DND-41 (cell line): ENCODE data around the gene SKIDA1.
A peak's percentile ranks its signal among the peaks of the same experiment; 100 is the strongest.

Source experiments
- ATAC-seq: fragments of 200-7000 bp; cut with Tn5 transposase; 3 replicates; pipeline ENCODE4 v1.9.1; 2021; ENCODE audit warnings: low read depth; ENCODE audit not compliant: insufficient read depth
- DNase-seq: peaks from one replicate; pipeline ENCODE4 v3.0.0-alpha.2; 2020
- H2AFZ ChIP-seq: 2 replicates; pipeline ENCODE4 v1.6.0; 2012; ENCODE audit warnings: low read depth, low read length
- H3K27ac ChIP-seq: 2 replicates; pipeline ENCODE4 v1.5.1; 2012; ENCODE audit warnings: low read length, inconsistent platforms
- H3K27me3 ChIP-seq: fragments of 200-600 bp; sonication (generic); 2 replicates; pipeline ENCODE4 v1.6.0; 2012; ENCODE audit warnings: low read length, mild to moderate bottlenecking, inconsistent platforms; ENCODE audit not compliant: insufficient read depth, poor library complexity
- H3K36me3 ChIP-seq: 2 replicates; pipeline ENCODE4 v1.5.1; 2012; ENCODE audit warnings: low read length, inconsistent platforms; ENCODE audit not compliant: insufficient read depth
- H3K4me1 ChIP-seq: 2 replicates; pipeline ENCODE4 v1.5.1; 2012; ENCODE audit warnings: mild to moderate bottlenecking, low read length; ENCODE audit not compliant: insufficient read depth
- H3K4me2 ChIP-seq: 2 replicates; pipeline ENCODE4 v1.6.0; 2012; ENCODE audit warnings: mild to moderate bottlenecking, moderate library complexity, low read length, inconsistent platforms; ENCODE audit not compliant: insufficient read depth
- H3K4me3 ChIP-seq, 2 experiments: fragments of 200-600 bp in 1 of 2; shearing (Covaris generic) in 1 of 2; 2 replicates each; pipeline ENCODE4 v1.5.1; 2012 to 2016; ENCODE audit warnings: inconsistent platforms in 2 of 2, low read length in 2 of 2, mild to moderate bottlenecking in 2 of 2, low read depth in 1 of 2, moderate library complexity in 1 of 2
- H3K79me2 ChIP-seq: 2 replicates; pipeline ENCODE4 v1.6.0; 2012; ENCODE audit warnings: low read length, inconsistent platforms; ENCODE audit not compliant: insufficient read depth
- H3K9ac ChIP-seq: 2 replicates; pipeline ENCODE4 v1.6.0; 2012; ENCODE audit warnings: low read depth, mild to moderate bottlenecking, inconsistent platforms, low read length, moderate library complexity
- H3K9me3 ChIP-seq: 2 replicates; pipeline ENCODE4 v1.5.1; 2012; ENCODE audit warnings: low read length, moderate library complexity, mild to moderate bottlenecking, inconsistent platforms; ENCODE audit not compliant: insufficient read depth, severe bottlenecking
- H4K20me1 ChIP-seq: 2 replicates; pipeline ENCODE4 v1.6.0; 2012; ENCODE audit warnings: low read length; ENCODE audit not compliant: insufficient read depth
- EZH2 ChIP-seq: IDR thresholded peaks from 3 replicates; pipeline ENCODE4 v1.6.1; 2012; ENCODE audit warnings: borderline replicate concordance, low read depth, mild to moderate bottlenecking, moderate library complexity, low read length, inconsistent platforms; ENCODE audit not compliant: severe bottlenecking
- TF ChIP-seq, protein P1 (sequence below): IDR thresholded peaks from 2 replicates; pipeline ENCODE4 v1.5.1; 2012; ENCODE audit warnings: borderline replicate concordance, low read length, moderate library complexity, mild to moderate bottlenecking; ENCODE audit not compliant: poor library complexity, severe bottlenecking; ENCODE audit errors: extremely low read depth

The SKIDA1 gene

GRCh38 chr10:21534280-21534586 lies 8.8 kb upstream of the SKIDA1 start:
- peaks cover 17% of the 10 kb centered on the region for H4K20me1 ChIP-seq
- no peaks in the 10 kb centered on the region for H3K27me3 ChIP-seq
- H3K27ac ChIP-seq: peak overlapping the region; percentile 92
- peaks cover 46% of the 10 kb centered on the region for H3K79me2 ChIP-seq
- peak overlapping the region; percentile 61 for H3K9ac ChIP-seq
- H3K9me3 ChIP-seq: no peaks in the 10 kb centered on the region
- peaks cover 30% of the 10 kb centered on the region for H3K4me1 ChIP-seq
- DNase-seq (no peak), ATAC-seq (peak; percentile 80)
- H2AFZ ChIP-seq: no peak overlapping the region
- peak overlapping the region; percentile 29 to 62; a peak in 3 of 4 replicates for H3K4me3 ChIP-seq
- H3K4me2 ChIP-seq: peak overlapping the region; percentile 68; the same call in 1 of the 2 replicates
- peaks cover 39% of the 10 kb centered on the region for H3K36me3 ChIP-seq
- no peak for TF ChIP-seq EZH2
- TF ChIP-seq, protein P1, sequence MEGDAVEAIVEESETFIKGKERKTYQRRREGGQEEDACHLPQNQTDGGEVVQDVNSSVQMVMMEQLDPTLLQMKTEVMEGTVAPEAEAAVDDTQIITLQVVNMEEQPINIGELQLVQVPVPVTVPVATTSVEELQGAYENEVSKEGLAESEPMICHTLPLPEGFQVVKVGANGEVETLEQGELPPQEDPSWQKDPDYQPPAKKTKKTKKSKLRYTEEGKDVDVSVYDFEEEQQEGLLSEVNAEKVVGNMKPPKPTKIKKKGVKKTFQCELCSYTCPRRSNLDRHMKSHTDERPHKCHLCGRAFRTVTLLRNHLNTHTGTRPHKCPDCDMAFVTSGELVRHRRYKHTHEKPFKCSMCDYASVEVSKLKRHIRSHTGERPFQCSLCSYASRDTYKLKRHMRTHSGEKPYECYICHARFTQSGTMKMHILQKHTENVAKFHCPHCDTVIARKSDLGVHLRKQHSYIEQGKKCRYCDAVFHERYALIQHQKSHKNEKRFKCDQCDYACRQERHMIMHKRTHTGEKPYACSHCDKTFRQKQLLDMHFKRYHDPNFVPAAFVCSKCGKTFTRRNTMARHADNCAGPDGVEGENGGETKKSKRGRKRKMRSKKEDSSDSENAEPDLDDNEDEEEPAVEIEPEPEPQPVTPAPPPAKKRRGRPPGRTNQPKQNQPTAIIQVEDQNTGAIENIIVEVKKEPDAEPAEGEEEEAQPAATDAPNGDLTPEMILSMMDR: no peak

- Histone ChIP-seq H3K4me1 (peaks cover 30% of the 10 kb centered on the region), H4K20me1 (peaks cover 17% of the 10 kb centered on the region), H3K36me3 (peaks cover 34% of the 10 kb centered on the region), H3K4me3 (peak within 1 kb of the TSS; percentile 29 to 62; a peak in 3 of 4 replicates), H3K27ac (peak within 1 kb of the TSS; percentile 92), H3K4me2 (peak within 1 kb of the TSS; percentile 68), H3K79me2 (peaks cover 41% of the 10 kb centered on the region), H2AFZ (peak within 1 kb of the TSS; percentile 81), H3K9me3 (no peaks in the 10 kb centered on the region), H3K9ac (peak within 1 kb of the TSS; percentile 61), H3K27me3 (peaks cover 4% of the 10 kb centered on the region)
- TF ChIP-seq EZH2: no peak
- TF ChIP-seq, protein P1: peak; percentile 33
- peak; percentile 76 for ATAC-seq
- DNase-seq: peak; percentile 98
Measured at GRCh38 chr10:21533467-21534279, 8.2 kb upstream of the SKIDA1 start, which contains the start of gene MLLT10. Gene MLLT10, plus strand, starts transcription at chr10:21534232. Its CDS starts 413 bp downstream, at chr10:21534645.

GRCh38 chr10:21532694-21533466 lies 7.4 kb upstream of the SKIDA1 start:
- Histone ChIP-seq H4K20me1 (peaks cover 17% of the 10 kb centered on the region), H3K4me3 (peak overlapping the region; percentile 20 to 62; a peak in 3 of 4 replicates), H3K79me2 (peaks cover 34% of the 10 kb centered on the region), H3K4me2 (peak overlapping the region; percentile 65), H3K9ac (peak overlapping the region; percentile 61), H3K36me3 (peaks cover 26% of the 10 kb centered on the region), H3K27ac (peak overlapping the region; percentile 90), H3K27me3 (peaks cover 4% of the 10 kb centered on the region), H2AFZ (peak overlapping the region; percentile 81), H3K9me3 (no peaks in the 10 kb centered on the region), H3K4me1 (peaks cover 30% of the 10 kb centered on the region)
- DNase-seq: no peak
- no peak for TF ChIP-seq EZH2
- TF ChIP-seq, protein P1: no peak
- no peak for ATAC-seq
